ENCODE data around the gene C15orf62. TPM values are rescaled to one million over a fixed set of nuclear protein-coding genes. Genes with fewer than 3 reads are reported as not detected.

C15orf62 gene
- total RNA-seq, 1 donor from 2014 or later: 0.17 TPM

GRCh38 chr15:40754883-40755811, 14.6 kb upstream of the C15orf62 start, which contains the start of gene RMDN3:
Gene RMDN3 (minus strand): TSS chr15:40755254. CDS start chr15:40754783, 471 bp downstream.
- peak; percentile 94 for DNase-seq
- peak within 1 kb of the TSS; percentile 92 for H3K4me3 Mint-ChIP-seq (ENCODE audit: unreplicated experiment)
- peaks cover 3% of the 10 kb centered on the region for H3K4me1 Mint-ChIP-seq (ENCODE audit: low read depth, unreplicated experiment)
- H3K27me3 Mint-ChIP-seq (ENCODE audit: unreplicated experiment): peaks cover 4% of the 10 kb centered on the region
- no peaks in the 10 kb centered on the region for H3K36me3 Mint-ChIP-seq (ENCODE audit: unreplicated experiment)
- TF ChIP-seq CTCF (IDR thresholded peaks at IDR 0.05; ENCODE audit: partially characterized antibody, unreplicated experiment): no peak
- peaks cover 5% of the 10 kb centered on the region for H3K9me3 Mint-ChIP-seq (ENCODE audit: unreplicated experiment)
- H3K27ac Mint-ChIP-seq (ENCODE audit: unreplicated experiment): peak within 1 kb of the TSS; percentile 64

DNA sequence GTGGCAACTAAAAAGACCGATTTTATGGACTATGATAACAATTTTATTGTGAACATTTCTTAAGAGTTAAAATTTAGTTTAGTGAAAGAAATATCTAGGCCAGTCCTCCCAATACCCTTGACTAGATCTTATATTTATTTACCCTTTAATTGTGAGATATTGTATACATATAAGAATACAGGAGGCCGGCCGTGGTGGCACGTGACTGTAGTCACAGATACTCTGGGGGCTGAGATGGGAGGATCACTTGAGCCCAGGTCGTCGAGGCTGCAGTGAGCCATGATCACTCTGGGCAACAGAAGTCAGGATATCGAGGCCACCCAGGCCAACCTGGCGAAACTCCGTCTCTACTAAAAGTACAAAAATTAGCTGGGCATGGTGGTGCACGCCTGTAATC, 14.0 kb upstream of the C15orf62 start:
- no peak for TF ChIP-seq CTCF (IDR thresholded peaks at IDR 0.05; ENCODE audit: partially characterized antibody, unreplicated experiment)
- no peak for DNase-seq
- H3K4me3 Mint-ChIP-seq (ENCODE audit: unreplicated experiment): peak overlapping the region; percentile 92
- H3K9me3 Mint-ChIP-seq (ENCODE audit: unreplicated experiment): peaks cover 5% of the 10 kb centered on the region
- H3K4me1 Mint-ChIP-seq (ENCODE audit: low read depth, unreplicated experiment): peaks cover 3% of the 10 kb centered on the region
- peak overlapping the region; percentile 52 for H3K27ac Mint-ChIP-seq (ENCODE audit: unreplicated experiment)
- no peaks in the 10 kb centered on the region for H3K36me3 Mint-ChIP-seq (ENCODE audit: unreplicated experiment)
- H3K27me3 Mint-ChIP-seq (ENCODE audit: unreplicated experiment): peaks cover 5% of the 10 kb centered on the region

DNA sequence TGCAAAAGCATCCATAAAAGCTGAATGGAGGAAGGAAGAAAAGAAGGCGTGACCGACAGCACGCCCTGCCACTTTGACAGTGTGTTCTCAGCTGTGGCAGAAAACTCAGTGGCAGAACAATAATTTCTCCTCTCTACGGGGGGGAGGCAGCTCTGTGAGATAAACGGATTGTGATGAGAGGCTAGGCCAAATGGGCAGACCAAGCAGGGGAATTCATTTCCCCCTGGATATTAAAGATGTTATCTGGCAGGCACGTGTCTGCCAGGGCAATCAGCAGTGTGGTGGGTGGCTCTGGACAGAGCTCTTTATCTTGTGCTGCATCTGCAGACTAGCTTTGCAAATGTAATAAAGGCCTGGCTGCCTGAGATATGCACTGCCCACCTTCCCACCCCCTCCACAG, 12.8 kb upstream of the C15orf62 start:
- DNase-seq: no peak
- H3K4me1 Mint-ChIP-seq (ENCODE audit: low read depth, unreplicated experiment): peaks cover 3% of the 10 kb centered on the region

GRCh38 chr15:40759961-40760360, 9.8 kb upstream of the C15orf62 start:
- TF ChIP-seq CTCF (IDR thresholded peaks at IDR 0.05; ENCODE audit: partially characterized antibody, unreplicated experiment): no peak
- H3K36me3 Mint-ChIP-seq (ENCODE audit: unreplicated experiment): no peaks in the 10 kb centered on the region
- no peak for DNase-seq
- no peak overlapping the region for H3K27ac Mint-ChIP-seq (ENCODE audit: unreplicated experiment)
- peaks cover 2% of the 10 kb centered on the region for H3K9me3 Mint-ChIP-seq (ENCODE audit: unreplicated experiment)
- no peak overlapping the region for H3K4me3 Mint-ChIP-seq (ENCODE audit: unreplicated experiment)
- peaks cover 2% of the 10 kb centered on the region for H3K4me1 Mint-ChIP-seq (ENCODE audit: low read depth, unreplicated experiment)
- peaks cover 6% of the 10 kb centered on the region for H3K27me3 Mint-ChIP-seq (ENCODE audit: unreplicated experiment)

More for the DNA sequence above, 12.8 kb upstream of the C15orf62 start:
- H3K36me3 Mint-ChIP-seq (ENCODE audit: unreplicated experiment): no peaks in the 10 kb centered on the region
- no peak for TF ChIP-seq CTCF (IDR thresholded peaks at IDR 0.05; ENCODE audit: partially characterized antibody, unreplicated experiment)
- H3K27me3 Mint-ChIP-seq (ENCODE audit: unreplicated experiment): peaks cover 5% of the 10 kb centered on the region
- peak overlapping the region; percentile 30 for H3K4me3 Mint-ChIP-seq (ENCODE audit: unreplicated experiment)
- peaks cover 5% of the 10 kb centered on the region for H3K9me3 Mint-ChIP-seq (ENCODE audit: unreplicated experiment)
- H3K27ac Mint-ChIP-seq (ENCODE audit: unreplicated experiment): peak overlapping the region; percentile 18
